Measurements from ENCODE around the gene TEP1. TPM values are rescaled to one million over a fixed set of nuclear protein-coding genes. Genes with fewer than 3 reads are reported as not detected.

The TEP1 gene
- total RNA-seq, 1 donor from 2014 or later, result 28.4 TPM

GRCh38 chr14:20419419-20419818, 6.1 kb upstream of the TEP1 start:
- Histone ChIP-seq H3K27me3 (ENCODE audit: insufficient read depth, low read length) (no peaks in the 10 kb centered on the region), H4K20me1 (ENCODE audit: insufficient read depth, low read length) (no peaks in the 10 kb centered on the region), H3K79me2 (ENCODE audit: insufficient read depth, low read length) (no peaks in the 10 kb centered on the region), H3K9ac (ENCODE audit: low read length) (no peak overlapping the region), H3K27ac (ENCODE audit: low read depth, low read length) (no peak overlapping the region), H3K4me3 (ENCODE audit: insufficient read depth, low read depth, low read length) (no peak overlapping the region), H3K4me1 (ENCODE audit: insufficient read depth, low read length) (no peaks in the 10 kb centered on the region), H2AFZ (ENCODE audit: low read depth, low read length) (no peak overlapping the region), H3K36me3 (ENCODE audit: insufficient read depth, low read length) (no peaks in the 10 kb centered on the region), H3K9me3 (ENCODE audit: insufficient read depth, low read depth, low read length) (no peaks in the 10 kb centered on the region), H3K4me2 (ENCODE audit: low read length) (no peak overlapping the region)
- Mint-ChIP-seq H3K27ac (ENCODE audit: unreplicated experiment) (no peak overlapping the region), H3K4me1 (ENCODE audit: low read depth, unreplicated experiment) (no peaks in the 10 kb centered on the region), H3K9me3 (ENCODE audit: unreplicated experiment) (no peaks in the 10 kb centered on the region), H3K27me3 (ENCODE audit: low read depth, unreplicated experiment) (peaks cover 5% of the 10 kb centered on the region), H3K4me3 (ENCODE audit: unreplicated experiment) (no peak overlapping the region), H3K36me3 (ENCODE audit: low read depth, unreplicated experiment) (no peaks in the 10 kb centered on the region)
- DNase-seq (ENCODE audit: low read depth) (no peak), FAIRE-seq (no peak)
- TF ChIP-seq CTCF (IDR thresholded peaks at IDR 0.05; ENCODE audit: insufficient read depth, low read depth, low read length) (no peak), EZH2 (IDR thresholded peaks at IDR 0.05; ENCODE audit: insufficient read depth, low read length) (no peak)

- TF ChIP-seq EZH2 (IDR thresholded peaks at IDR 0.05; ENCODE audit: insufficient read depth, low read length), result no peak
- no peak for TF ChIP-seq CTCF (IDR thresholded peaks at IDR 0.05; ENCODE audit: insufficient read depth, low read depth, low read length)
- FAIRE-seq (no peak), DNase-seq (ENCODE audit: low read depth) (no peak)
- no peaks in the 10 kb centered on the region for H3K27me3 ChIP-seq (ENCODE audit: insufficient read depth, low read length)
- no peak overlapping the region for H3K27ac ChIP-seq (ENCODE audit: low read depth, low read length)
- H3K4me3 ChIP-seq (ENCODE audit: insufficient read depth, low read depth, low read length), result no peak overlapping the region
- no peak overlapping the region for H3K4me2 ChIP-seq (ENCODE audit: low read length)
- H4K20me1 ChIP-seq (ENCODE audit: insufficient read depth, low read length), result no peaks in the 10 kb centered on the region
- no peaks in the 10 kb centered on the region for H3K36me3 ChIP-seq (ENCODE audit: insufficient read depth, low read length)
- no peaks in the 10 kb centered on the region for H3K9me3 ChIP-seq (ENCODE audit: insufficient read depth, low read depth, low read length)
- no peaks in the 10 kb centered on the region for H3K9me3 Mint-ChIP-seq (ENCODE audit: unreplicated experiment)
- H3K9ac ChIP-seq (ENCODE audit: low read length), result no peak overlapping the region
- peaks cover 5% of the 10 kb centered on the region for H3K27me3 Mint-ChIP-seq (ENCODE audit: low read depth, unreplicated experiment)
- no peaks in the 10 kb centered on the region for H3K79me2 ChIP-seq (ENCODE audit: insufficient read depth, low read length)
- H3K4me1 ChIP-seq (ENCODE audit: insufficient read depth, low read length), result peaks cover 4% of the 10 kb centered on the region
- H3K4me3 Mint-ChIP-seq (ENCODE audit: unreplicated experiment), result no peak overlapping the region
- no peak overlapping the region for H2AFZ ChIP-seq (ENCODE audit: low read depth, low read length)
- H3K27ac Mint-ChIP-seq (ENCODE audit: unreplicated experiment), result no peak overlapping the region
- H3K36me3 Mint-ChIP-seq (ENCODE audit: low read depth, unreplicated experiment), result no peaks in the 10 kb centered on the region
- H3K4me1 Mint-ChIP-seq (ENCODE audit: low read depth, unreplicated experiment), result no peaks in the 10 kb centered on the region
Measured at GRCh38 chr14:20418501-20418909, 5.2 kb upstream of the TEP1 start.

GRCh38 chr14:20417250-20418186, 4.2 kb upstream of the TEP1 start:
- Histone ChIP-seq H3K36me3 (ENCODE audit: insufficient read depth, low read length) (no peaks in the 10 kb centered on the region), H2AFZ (ENCODE audit: low read depth, low read length) (no peak overlapping the region), H3K4me3 (ENCODE audit: insufficient read depth, low read depth, low read length) (no peak overlapping the region), H3K9ac (ENCODE audit: low read length) (no peak overlapping the region), H3K79me2 (ENCODE audit: insufficient read depth, low read length) (peaks cover under 1% of the 10 kb centered on the region), H3K4me1 (ENCODE audit: insufficient read depth, low read length) (peaks cover 4% of the 10 kb centered on the region), H3K27me3 (ENCODE audit: insufficient read depth, low read length) (no peaks in the 10 kb centered on the region), H3K9me3 (ENCODE audit: insufficient read depth, low read depth, low read length) (no peaks in the 10 kb centered on the region), H3K4me2 (ENCODE audit: low read length) (no peak overlapping the region), H3K27ac (ENCODE audit: low read depth, low read length) (no peak overlapping the region), H4K20me1 (ENCODE audit: insufficient read depth, low read length) (no peaks in the 10 kb centered on the region)
- Mint-ChIP-seq H3K9me3 (ENCODE audit: unreplicated experiment) (no peaks in the 10 kb centered on the region), H3K4me1 (ENCODE audit: low read depth, unreplicated experiment) (no peaks in the 10 kb centered on the region), H3K27ac (ENCODE audit: unreplicated experiment) (no peak overlapping the region), H3K36me3 (ENCODE audit: low read depth, unreplicated experiment) (no peaks in the 10 kb centered on the region), H3K27me3 (ENCODE audit: low read depth, unreplicated experiment) (peaks cover 5% of the 10 kb centered on the region), H3K4me3 (ENCODE audit: unreplicated experiment) (no peak overlapping the region)
- FAIRE-seq, result no peak
- no peak for DNase-seq (ENCODE audit: low read depth)
- TF ChIP-seq CTCF (IDR thresholded peaks at IDR 0.05; ENCODE audit: insufficient read depth, low read depth, low read length), result no peak
- no peak for TF ChIP-seq EZH2 (IDR thresholded peaks at IDR 0.05; ENCODE audit: insufficient read depth, low read length)
